HG03280 (cell line): ENCODE measurements around the gene SLC19A3.
"Not testable (repeated sequence)": the region's sequence is repeated elsewhere in the genome, so short reads cannot be mapped to it uniquely, and the experiment has no call there.

Experiments used
- ATAC-seq: cut with Tn5 transposase; IDR thresholded peaks from one replicate; pipeline ENCODE4 v1.9.1; 2021; ENCODE audit warnings: mild to moderate bottlenecking, moderate library complexity; ENCODE audit not compliant: unreplicated experiment

Gene SLC19A3

DNA sequence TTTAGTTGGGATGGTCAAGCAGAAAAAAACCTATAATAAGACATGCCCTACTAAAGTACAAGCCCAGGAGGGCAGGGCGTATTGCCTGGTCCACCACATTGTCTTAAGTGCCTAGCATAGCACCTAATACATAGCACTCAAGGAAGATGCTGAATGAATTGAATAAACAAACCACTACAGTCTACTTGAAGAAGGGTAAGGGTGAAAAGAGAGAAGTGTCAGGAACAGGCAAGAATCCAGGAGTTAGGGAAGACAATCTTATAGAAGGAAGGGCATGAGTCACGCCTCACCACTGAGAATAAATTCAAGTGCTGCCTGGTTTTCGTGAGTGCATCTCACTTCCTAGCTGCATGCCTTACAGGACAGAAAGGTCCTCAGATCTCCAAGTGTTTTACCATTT, 13.9 kb downstream of the SLC19A3 start:
- ATAC-seq = no peak

DNA sequence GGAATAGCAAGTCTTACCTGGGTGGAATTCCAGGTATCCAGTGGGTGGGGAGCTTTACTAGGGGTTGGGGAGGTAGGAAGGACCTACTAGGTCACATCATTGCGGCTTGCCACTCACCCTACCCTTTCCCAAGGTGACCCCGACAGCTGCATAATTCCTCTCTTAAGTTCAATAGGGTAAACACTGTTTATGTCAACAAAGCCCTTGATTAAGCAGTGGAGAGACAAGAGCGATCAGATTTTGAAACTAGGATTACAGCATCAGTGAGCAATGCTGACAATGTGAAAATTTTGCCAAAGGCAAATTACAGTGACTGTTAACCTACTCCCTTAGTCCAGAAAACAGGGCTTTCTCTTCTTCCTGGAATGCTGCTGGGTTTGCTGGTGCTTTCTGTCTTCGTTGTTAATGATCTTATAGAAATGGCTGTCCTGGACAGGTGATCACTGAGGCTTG, 14.5 kb downstream of the SLC19A3 start:
- ATAC-seq = no peak

DNA sequence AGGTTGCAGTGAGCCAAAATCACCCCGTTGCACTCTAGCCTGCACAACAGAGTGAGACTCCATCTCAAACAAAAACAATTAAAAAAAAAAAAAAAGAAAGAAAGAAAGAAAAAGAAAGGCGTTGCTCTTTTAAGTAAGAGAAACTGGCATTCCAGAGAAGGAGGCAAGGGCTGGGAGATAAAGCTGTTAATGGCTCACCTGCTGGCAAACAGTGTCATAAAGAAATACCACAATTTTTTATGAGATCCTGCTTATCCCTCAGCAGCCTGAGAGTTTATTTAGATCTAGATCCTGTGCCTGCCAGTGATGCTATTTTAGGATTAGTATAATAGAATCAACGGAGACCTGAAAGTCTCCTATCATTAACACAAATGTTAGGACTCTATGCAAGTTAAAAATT, 16.3 kb downstream of the SLC19A3 start:
- ATAC-seq = no peak

DNA sequence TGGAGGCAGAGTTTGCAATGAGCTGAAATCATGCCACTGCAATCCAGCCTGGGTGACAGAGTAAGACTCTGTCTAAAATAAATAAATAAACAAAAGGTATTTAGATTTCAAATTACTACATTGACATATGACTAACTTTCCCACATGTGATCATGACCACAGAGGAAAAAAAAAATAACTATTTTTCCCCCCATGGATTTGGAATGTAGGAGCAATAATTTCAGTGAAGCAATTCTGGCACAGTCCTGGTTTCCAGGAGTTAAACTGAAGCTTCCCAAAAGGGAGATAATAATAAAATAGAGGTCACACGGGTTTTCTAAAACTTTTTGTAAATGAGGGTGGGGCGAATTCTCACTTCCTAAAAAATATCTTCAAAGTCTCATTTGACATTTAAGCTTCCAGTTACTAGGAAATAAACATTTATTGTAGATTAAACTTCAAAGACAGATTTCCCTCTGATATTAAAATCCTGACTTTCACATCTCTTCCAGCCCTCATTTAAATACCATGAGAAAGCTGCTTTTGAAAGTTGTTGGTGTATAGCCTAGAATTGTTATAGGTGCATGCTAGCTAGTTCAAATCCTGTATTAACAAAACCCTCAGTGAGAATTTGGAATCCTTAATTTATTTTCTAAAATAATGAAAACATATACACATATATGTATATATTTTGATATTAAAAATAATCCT, 20.7 kb downstream of the SLC19A3 start:
- ATAC-seq = no peak

DNA sequence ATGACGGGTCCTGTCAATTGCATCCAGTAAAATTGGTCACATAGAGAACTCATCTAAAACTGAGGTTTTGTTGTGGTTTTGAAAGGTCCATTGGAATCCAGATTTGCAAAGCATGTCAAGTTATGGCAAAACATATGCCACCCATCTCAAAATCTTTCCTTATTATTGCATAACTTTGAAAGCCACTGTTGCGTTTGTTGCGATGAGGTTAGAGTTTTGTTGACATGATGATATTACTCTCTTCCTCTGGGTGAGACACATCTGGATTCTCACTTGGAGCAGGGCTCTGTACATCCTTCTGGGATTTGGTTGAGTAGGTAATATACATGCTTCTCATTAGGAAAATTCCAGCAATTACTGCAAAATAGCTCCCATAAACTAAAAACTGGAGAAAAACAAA, 30.6 kb downstream of the SLC19A3 start:
- ATAC-seq = no peak

DNA sequence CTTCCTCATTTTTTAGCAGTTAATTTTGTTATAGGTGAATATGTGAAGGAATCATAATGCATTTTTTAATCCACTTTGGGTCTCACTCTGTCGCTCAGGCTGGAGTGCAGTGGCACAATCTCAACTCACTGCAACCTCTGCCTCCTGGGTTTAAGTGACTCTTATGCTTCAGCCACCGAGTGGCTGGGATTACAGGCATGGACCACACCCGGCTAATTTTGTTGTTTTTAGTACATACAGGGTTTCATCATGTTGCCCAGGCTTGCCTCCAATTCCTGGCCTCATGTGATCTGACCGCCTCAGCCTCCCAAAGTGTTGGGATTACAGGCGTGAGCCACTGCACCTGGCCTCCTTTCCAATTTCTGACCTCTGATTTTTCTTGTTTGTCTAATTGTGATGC, 33.6 kb downstream of the SLC19A3 start:
- ATAC-seq = no peak

DNA sequence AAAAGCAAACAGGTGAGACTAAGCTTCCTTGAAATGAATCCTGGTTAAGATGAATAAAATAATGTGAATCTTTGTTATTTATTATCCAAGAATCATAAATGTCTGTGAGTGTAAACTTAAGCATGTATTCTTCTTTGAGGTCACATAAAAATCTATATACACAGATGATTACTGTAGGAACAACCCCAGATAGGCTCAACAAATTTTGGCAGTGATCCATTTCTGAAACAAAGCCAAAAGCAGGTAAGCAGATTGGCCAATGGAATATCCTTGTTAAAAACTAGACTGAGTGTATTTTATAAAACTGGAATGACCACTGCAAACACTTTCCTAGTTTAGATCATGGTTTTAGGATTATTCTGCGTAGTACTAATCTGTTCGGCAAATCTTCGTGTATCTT, 39.9 kb downstream of the SLC19A3 start:
- ATAC-seq = no peak

DNA sequence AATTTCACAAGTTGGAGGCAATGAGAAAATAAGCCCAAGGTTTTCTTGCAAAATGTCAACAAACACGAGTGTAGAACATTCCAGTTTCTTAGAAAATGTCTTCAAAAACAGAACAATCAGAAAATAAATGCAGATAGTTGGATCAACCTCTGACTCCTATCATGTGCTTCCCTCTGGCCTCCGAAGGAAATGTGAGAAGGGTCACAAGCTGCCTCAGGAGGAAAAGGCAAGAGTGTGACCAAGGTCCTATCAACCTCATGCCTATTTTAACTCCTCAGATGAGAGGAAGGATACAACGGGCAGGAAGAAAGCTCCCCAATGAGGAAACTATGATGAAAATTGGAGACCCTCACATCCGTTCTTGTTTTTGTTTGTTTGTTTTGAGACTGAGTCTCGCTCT, 43.3 kb downstream of the SLC19A3 start:
- no peak for ATAC-seq

DNA sequence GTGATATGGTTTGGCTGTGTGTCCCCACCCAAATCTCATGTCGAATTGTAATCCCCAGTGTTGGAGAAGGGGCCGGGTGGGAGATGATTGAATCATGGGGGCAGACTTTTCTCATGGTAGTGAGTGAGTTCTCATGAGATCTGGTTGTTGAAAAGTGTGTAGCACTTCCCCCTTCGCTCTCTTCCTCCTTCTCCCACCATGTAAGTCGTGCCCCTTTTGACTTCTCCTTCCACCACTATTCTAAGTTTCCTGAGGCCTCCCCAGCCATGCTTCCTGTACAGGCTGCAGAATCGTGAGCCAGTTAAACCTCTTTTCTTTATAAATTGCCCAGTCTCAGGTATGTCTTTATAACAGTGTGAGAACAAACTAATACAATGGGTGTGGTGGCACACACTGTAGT, 44.2 kb downstream of the SLC19A3 start:
- not testable (repeated sequence) for ATAC-seq

DNA sequence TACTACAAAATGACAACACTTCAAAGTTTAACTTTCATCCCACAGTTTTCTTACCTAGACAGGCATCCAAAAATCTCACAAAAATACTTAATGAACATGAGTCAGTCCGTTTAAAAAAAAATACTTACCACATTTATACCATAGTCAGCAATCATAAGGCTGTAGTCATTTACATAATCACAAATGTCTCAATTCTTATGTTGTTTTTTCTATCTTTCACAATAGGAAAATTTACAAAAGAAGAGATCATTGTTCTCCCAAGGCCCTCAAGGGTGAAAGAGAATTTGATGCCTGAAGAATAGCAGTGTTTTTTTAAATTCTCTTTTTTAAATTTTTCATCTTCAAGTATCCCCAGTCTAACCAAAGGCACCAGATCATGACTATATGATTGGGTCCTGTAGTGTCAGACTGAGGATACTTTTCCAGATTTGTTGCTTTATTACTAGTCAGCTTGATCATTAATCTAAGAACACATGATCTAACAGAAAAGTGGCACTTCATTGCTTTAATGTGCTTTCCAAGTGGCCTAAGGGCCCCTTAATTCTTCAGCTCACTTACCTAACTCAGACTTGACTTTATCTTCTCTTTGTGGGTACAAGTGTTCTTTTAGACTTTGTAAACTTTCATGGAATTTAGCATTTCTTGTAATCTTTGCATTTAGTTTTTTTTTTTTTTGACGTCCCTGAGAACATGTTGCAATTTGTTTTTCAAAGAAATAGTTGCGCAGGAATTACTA, 46.5 kb downstream of the SLC19A3 start:
- ATAC-seq = no peak

DNA sequence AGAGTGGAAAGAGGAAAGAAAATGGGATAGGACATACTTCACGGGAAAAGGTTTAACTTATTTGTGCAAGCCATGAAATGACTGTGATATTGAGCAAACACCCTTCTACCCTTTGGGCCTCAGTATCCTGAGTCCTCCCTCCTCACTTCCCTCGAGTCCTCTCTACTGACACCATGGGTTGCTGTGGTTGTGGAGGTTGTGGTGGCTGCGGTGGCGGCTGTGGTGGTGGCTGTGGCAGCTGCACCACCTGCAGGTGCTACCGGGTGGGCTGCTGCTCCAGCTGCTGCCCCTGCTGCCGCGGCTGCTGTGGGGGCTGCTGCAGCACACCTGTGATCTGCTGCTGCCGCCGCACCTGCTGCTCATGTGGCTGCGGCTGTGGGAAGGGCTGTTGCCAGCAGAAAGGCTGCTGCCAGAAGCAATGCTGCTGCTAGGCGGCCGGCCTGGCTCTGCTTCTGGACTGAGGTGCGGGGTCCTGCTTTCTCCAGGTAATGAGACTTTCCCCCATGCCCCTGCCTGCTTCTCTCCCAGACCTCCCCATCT, 51.1 kb downstream of the SLC19A3 start, which contains the start of gene SCYGR5:
SCYGR5 (plus strand) TSS at position 174 of the 540 bp plus-strand sequence; CDS start at position 174, 0 bp downstream.
- not testable (repeated sequence) for ATAC-seq

DNA sequence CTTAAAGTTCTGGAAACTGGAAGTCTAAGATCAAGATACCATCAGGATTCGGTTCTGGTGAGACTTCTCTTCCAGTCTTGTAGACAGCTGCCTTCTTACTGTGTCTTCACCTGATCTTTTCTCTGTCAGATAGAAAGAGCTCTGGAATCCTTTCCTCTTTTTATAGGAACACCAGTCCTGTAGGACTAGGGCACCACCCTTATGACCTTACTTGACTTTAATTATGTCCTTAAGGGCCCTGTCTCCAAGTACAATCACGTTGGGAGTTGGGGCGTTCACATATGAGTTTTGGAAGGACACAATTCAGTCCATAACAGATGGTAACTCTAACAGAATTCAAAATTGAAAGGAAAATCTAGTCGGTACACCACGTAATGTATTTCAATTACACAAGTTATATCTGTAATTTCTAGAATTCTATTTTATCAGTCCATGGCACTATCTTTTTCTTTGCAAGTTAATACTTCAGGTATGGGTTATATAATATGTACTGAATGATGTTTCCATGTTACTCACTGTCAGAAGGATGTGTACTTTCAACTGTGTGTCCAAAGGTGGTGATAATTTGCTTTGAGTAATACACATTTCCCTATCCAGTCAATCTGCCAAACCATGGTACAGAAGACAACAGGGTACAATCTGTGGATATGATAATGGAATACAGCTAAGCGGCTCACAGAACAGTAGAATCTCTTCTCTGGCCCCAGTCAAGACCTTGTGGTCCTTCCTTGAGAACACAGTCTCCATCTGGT, 52.5 kb downstream of the SLC19A3 start:
- ATAC-seq = no peak

DNA sequence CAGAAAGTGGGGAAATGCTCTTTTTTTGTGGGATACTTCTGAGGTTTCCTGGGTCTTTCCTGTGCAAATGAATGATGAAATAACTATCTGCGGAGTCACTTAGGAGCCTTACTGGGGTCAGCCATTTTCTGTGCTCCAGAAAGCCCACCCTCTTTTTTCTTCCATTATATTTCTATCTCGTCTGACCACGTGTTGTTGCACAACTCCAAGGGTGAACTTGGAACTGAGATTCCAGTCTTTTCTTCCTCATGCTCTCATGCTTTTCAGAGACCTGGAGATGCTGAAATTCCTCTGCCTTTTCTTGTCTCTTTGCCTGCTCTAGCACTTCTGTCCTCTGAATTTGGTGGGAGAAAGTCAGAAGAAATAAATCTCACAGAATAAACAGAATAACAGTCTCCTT, 56.0 kb downstream of the SLC19A3 start:
- ATAC-seq = no peak

DNA sequence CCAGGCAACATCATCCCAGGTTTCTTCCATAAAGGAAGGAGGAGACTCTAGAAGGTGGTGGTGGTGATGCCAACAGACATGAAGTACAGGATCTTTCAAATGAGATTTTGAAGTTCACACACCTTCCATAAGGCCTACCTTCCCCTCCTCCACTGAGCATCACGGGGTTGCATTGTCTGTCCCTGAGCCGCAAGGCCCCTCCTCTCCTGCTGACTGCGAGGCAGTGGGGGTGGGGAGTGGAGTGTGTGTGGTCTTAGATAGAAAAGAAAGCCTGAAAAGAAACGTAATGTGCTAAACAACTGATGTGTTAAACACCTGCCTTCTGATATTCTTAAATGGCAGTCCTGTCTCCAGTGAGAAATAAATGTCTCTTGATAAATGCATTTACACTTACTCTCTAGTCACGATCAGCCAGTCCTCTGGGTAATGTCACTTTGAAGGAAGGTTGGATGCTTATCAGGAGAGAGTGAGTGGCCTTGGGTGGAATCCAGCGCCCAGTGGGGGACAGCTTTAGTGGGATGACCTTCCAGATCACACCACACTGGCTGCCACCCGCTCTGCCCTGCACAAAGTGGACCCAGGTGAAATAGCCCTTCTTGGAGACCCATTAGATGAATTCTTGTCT, 56.7 kb downstream of the SLC19A3 start:
- ATAC-seq = no peak

DNA sequence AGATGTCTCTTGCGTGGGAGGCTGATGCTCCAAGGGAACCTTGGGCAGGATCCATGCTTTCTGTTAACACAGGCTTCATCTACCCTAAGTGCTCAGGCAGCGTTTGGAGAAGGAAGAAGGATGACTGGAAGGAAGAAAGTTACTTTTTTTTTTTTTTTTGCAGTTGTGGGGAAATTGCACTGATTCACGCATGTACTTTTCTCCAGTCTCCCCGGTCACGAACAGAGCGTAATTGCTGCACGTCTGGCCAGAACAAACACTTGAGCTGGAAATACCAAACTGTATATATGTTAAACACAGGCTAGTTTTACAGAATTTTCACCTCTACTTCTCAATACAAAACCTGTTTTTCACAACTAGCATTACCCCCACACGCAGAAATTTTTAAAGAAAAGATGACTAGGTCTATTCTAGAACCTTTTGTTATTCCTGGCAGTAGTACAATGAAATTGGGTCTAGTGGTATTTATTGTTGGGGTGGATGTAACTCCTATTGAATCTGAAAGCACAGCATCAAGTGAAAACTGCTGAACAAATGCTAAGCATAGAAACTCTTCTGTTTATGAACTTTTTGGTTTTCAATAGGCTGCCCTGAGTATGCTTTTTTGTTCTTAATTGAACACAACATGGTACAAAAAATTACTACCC, 60.5 kb downstream of the SLC19A3 start:
- no peak for ATAC-seq

DNA sequence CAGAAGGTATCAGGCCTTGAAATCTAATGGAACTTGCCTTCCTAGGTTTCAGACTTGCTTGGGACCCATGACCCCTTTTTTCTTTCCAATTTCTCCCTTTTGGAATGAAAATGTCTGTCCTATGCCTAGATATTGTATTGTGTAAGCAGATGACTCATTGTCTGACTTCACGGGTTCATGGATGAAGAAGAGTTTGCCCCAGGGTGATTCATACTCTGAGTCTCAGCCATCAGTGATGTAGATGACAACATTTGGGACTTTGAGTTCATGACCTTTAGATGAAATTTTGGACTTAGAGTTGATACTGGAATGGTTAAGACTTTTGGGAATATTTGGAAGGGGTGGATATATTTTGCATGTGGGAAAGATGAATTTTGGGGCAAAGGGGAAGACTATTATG, 62.4 kb downstream of the SLC19A3 start:
- ATAC-seq = no peak

DNA sequence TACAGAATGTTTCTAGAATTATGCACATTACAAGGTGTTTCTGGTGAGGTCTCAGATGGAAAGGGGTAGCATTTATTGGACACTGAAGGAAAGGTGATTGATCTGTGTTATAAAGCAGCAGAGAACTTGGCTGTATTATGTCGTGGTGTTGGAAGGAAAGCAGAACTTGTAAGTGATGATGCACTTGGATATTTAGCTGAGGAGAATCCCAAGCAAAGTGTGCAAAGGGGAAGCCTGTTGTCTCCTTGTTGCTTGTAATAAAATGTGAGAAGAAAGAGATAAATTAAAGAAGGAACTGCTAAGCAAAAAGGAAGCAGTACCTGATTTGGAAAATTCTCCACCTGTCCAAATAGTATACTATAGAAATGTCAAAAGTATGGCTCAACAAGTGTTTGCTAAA, 63.4 kb downstream of the SLC19A3 start:
- ATAC-seq = no peak

DNA sequence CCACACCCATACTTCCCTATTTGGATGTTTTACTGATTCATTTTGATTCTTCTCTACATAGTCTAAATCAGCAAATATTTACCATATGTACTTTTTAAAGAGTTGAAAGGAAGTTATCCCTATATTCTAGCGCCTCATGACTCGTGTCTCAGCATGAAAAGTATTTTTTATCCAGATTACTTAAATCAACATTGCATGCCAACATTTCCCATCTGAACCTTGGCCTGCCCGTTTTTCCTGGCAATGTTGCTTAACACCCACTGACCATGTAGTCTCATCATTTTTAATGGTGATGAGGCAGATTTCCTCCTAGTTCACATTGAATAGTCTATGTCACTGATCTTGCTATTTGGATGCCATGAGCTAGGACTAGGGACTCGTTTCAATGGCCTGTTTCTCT, 64.4 kb downstream of the SLC19A3 start:
- ATAC-seq = no peak

DNA sequence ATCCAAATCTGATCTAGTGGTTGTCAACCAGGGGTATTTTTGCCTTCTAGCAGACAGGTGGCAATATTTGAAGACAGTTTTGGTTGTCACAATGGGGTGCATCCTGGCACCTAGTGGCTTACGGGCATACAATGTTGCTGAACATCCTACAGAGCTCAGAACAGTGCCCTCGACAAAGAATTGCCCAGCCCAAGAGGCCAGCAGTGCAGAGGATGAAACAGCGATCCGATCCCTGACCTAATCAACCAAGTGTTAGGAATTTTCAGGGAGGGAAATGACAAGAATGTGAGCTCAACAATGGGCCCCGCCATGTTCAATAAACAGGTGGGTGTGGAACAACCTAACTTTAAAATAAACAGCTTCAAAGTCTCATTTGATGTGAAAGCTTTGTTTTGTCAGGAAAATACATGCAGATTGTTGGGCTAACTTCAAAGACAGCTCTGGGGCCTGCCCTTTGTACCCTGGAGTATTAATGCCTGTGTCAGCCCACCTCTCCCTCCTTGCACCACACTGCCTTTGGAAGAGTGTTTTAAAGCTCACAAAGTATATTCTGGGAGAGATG, 73.8 kb downstream of the SLC19A3 start:
- no peak for ATAC-seq

DNA sequence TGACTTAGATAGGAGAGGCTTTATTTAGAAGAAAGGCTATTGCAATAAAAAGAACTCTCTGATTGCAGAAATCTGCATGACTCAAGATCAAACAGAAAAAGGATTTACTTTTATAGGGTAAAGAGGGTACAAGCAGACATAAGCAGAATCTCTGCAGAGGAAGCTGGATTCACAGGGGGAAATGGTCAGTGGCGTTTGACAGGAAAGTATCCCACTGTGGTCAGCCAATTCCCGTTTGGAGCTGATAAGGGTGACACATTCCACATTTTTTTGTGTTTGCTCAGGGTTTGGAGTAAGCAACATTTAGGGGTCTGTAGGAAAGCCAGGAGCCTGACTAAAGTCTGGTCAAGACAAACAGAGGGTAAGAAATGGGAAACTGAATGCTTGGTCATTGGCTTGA, 75.2 kb downstream of the SLC19A3 start:
- no peak for ATAC-seq
